Measurements from ENCODE around the gene SULT1E1. TPM values are rescaled to one million over a fixed set of nuclear protein-coding genes. Genes with fewer than 3 reads are reported as not detected.

SULT1E1 gene, protein sequence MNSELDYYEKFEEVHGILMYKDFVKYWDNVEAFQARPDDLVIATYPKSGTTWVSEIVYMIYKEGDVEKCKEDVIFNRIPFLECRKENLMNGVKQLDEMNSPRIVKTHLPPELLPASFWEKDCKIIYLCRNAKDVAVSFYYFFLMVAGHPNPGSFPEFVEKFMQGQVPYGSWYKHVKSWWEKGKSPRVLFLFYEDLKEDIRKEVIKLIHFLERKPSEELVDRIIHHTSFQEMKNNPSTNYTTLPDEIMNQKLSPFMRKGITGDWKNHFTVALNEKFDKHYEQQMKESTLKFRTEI
- total RNA-seq (not detected in 2 replicates), polyA plus RNA-seq (not detected in 2 replicates), polyA minus RNA-seq (ENCODE audit: low replicate concordance) (not detected in 2 replicates)
- polyA plus RNA-seq (2012) = not detected in 2 replicates

DNA sequence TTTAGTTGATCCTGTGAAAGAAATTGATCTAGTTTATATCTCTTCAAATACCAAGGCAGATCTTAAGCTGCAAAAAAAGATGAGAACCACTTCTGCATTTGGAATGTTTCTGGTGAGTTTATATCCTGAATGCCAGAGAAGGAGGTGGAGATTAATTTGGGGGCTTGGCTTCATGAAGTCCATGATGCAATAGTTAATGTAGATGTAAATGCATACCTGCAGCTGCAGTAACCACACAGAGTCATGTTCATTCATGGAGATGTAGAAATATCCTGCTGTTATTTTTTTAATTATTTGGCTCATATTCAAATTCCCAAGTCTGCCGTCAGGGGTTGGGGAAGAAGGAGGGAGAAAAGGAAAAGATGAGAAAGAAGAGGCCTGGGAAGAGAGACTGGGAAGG is at the start of gene SULT1E1:
Gene SULT1E1 (minus strand): TSS at position 94 of the 400 bp plus-strand sequence. CDS start 2,501 bp downstream, outside the sequence.
- Histone ChIP-seq H3K27me3 (ENCODE audit: control insufficient read depth, insufficient read depth, low read length) (no peaks in the 10 kb centered on the region), H3K36me3 (ENCODE audit: control insufficient read depth, insufficient read depth, low read length) (no peaks in the 10 kb centered on the region), H2AFZ (ENCODE audit: low read length) (no peak within 1 kb of the TSS), H4K20me1 (ENCODE audit: control insufficient read depth, extremely low read depth, insufficient read depth, low read length) (no peaks in the 10 kb centered on the region), H3K9ac (ENCODE audit: insufficient read depth, low read length) (no peak within 1 kb of the TSS), H3K4me2 (ENCODE audit: extremely low read depth, insufficient read depth, low read length) (no peak within 1 kb of the TSS), H3K9me3 (ENCODE audit: control insufficient read depth, insufficient read depth, low read depth, low read length) (no peaks in the 10 kb centered on the region), H3K4me3 (replicated peaks in 1 of 4; ENCODE audit: control extremely low read depth in 1 of 4, insufficient read depth in 1 of 4, low read depth in 3 of 4, low read length in 4 of 4) (peak within 1 kb of the TSS in 1 of 4 experiments; percentile 72), H3K4me1 (ENCODE audit: control insufficient read depth, extremely low read depth, insufficient read depth, low read length) (no peaks in the 10 kb centered on the region), H3K79me2 (ENCODE audit: control insufficient read depth, insufficient read depth, low read length) (no peaks in the 10 kb centered on the region), H3K27ac (ENCODE audit: insufficient read depth, low read length) (no peak within 1 kb of the TSS)
- TF ChIP-seq CTCF (conservative IDR thresholded peaks at IDR 0.05 in 1 of 2, IDR thresholded peaks at IDR 0.05 in 1 of 2; ENCODE audit: low read depth in 1 of 2, low read length in 2 of 2) = no peak
- TF ChIP-seq EZH2 (IDR thresholded peaks at IDR 0.05; ENCODE audit: low read length, missing control alignments) = no peak
- peak; percentile 51 to 82 for DNase-seq (ENCODE audit: low read depth in 2 of 2)

DNA sequence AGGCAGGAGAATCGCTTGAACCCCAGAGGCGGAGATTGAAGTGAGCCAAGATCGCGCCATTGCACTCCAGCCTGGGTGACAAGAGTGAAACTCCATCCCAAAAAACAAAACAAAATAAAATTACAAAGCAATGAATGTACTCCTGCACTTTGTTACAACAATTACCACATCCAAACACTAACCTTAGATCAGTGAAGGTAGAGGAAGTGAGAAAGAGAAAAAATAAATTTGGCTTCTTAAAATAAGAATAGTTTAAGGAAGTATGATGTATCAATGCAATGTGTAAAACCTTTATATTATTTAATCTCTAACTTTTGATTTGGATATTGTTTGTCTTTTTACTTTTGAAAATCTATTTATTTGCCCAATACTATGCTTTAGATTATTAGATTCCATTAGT is 49.2 kb upstream of the SULT1E1 start:
- Histone ChIP-seq H3K4me3 (replicated peaks in 1 of 4; ENCODE audit: control extremely low read depth in 1 of 4, insufficient read depth in 1 of 4, low read depth in 3 of 4, low read length in 4 of 4) (no peak overlapping the region), H3K27me3 (ENCODE audit: control insufficient read depth, insufficient read depth, low read length) (no peaks in the 10 kb centered on the region), H3K79me2 (ENCODE audit: control insufficient read depth, insufficient read depth, low read length) (no peaks in the 10 kb centered on the region), H3K27ac (ENCODE audit: insufficient read depth, low read length) (no peak overlapping the region), H3K4me1 (ENCODE audit: control insufficient read depth, extremely low read depth, insufficient read depth, low read length) (no peaks in the 10 kb centered on the region), H2AFZ (ENCODE audit: low read length) (no peak overlapping the region), H4K20me1 (ENCODE audit: control insufficient read depth, extremely low read depth, insufficient read depth, low read length) (no peaks in the 10 kb centered on the region), H3K36me3 (ENCODE audit: control insufficient read depth, insufficient read depth, low read length) (no peaks in the 10 kb centered on the region), H3K4me2 (ENCODE audit: extremely low read depth, insufficient read depth, low read length) (no peak overlapping the region), H3K9me3 (ENCODE audit: control insufficient read depth, insufficient read depth, low read depth, low read length) (no peaks in the 10 kb centered on the region), H3K9ac (ENCODE audit: insufficient read depth, low read length) (no peak overlapping the region)
- no peak for DNase-seq (ENCODE audit: low read depth in 2 of 2)
- TF ChIP-seq EZH2 (IDR thresholded peaks at IDR 0.05; ENCODE audit: low read length, missing control alignments) = no peak

DNA sequence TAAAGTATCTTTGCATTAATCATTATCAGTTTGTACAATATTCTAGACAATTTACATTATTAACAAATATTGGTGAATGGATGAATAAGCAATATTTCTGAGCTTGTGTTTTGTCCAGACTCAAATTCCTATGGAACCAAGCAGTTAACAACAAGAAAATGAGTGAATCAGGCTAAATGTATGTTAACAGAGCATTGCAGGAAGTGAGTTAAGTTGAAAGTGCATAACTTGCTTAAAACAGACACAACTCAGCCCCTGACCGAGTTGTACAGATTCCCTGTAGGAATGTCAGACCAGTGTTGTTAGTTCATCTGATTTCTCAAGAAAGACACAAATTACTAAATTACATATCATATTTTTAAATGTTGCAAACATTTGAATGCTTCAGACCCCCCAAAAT is 47.2 kb upstream of the SULT1E1 start:
- H3K4me2 ChIP-seq (ENCODE audit: extremely low read depth, insufficient read depth, low read length) = no peak overlapping the region
- H3K79me2 ChIP-seq (ENCODE audit: control insufficient read depth, insufficient read depth, low read length) = no peaks in the 10 kb centered on the region
- no peaks in the 10 kb centered on the region for H3K9me3 ChIP-seq (ENCODE audit: control insufficient read depth, insufficient read depth, low read depth, low read length)
- H3K9ac ChIP-seq (ENCODE audit: insufficient read depth, low read length) = no peak overlapping the region
- H2AFZ ChIP-seq (ENCODE audit: low read length) = no peak overlapping the region
- H3K27ac ChIP-seq (ENCODE audit: insufficient read depth, low read length) = no peak overlapping the region
- H4K20me1 ChIP-seq (ENCODE audit: control insufficient read depth, extremely low read depth, insufficient read depth, low read length) = no peaks in the 10 kb centered on the region
- H3K4me1 ChIP-seq (ENCODE audit: control insufficient read depth, extremely low read depth, insufficient read depth, low read length) = no peaks in the 10 kb centered on the region
- TF ChIP-seq EZH2 (IDR thresholded peaks at IDR 0.05; ENCODE audit: low read length, missing control alignments) = no peak
- TF ChIP-seq CTCF (conservative IDR thresholded peaks at IDR 0.05 in 1 of 2, IDR thresholded peaks at IDR 0.05 in 1 of 2; ENCODE audit: low read depth in 1 of 2, low read length in 2 of 2) = no peak
- H3K27me3 ChIP-seq (ENCODE audit: control insufficient read depth, insufficient read depth, low read length) = no peaks in the 10 kb centered on the region
- DNase-seq (ENCODE audit: low read depth in 2 of 2) = peak; percentile 20 to 45
- H3K4me3 ChIP-seq (replicated peaks in 1 of 4; ENCODE audit: control extremely low read depth in 1 of 4, insufficient read depth in 1 of 4, low read depth in 3 of 4, low read length in 4 of 4) = no peak overlapping the region
- H3K36me3 ChIP-seq (ENCODE audit: control insufficient read depth, insufficient read depth, low read length) = no peaks in the 10 kb centered on the region
